HEK293T (cell line): Measurements from ENCODE around the gene RGS3.

Experiments
- BHLHE40 ChIP-seq: fragments of 450-650 bp; IDR thresholded peaks from 2 replicates; pipeline ENCODE4 v1.6.1; 2016; ENCODE audit warnings: mild to moderate bottlenecking, moderate library complexity, borderline replicate concordance
- CTBP1 ChIP-seq: fragments of 450-650 bp; IDR thresholded peaks from 2 replicates; pipeline ENCODE4 v1.6.1; 2016; ENCODE audit warnings: borderline replicate concordance
- ELF4 ChIP-seq: fragments of 450-650 bp; IDR thresholded peaks from 2 replicates; pipeline ENCODE4 v1.6.1; 2017; ENCODE audit warnings: antibody characterized with exemption
- FOXA1 ChIP-seq: fragments of 450-650 bp; IDR thresholded peaks from 2 replicates; pipeline ENCODE4 v1.6.1; 2016; ENCODE audit warnings: mild to moderate bottlenecking
- FOXK2 ChIP-seq: fragments of 450-650 bp; IDR thresholded peaks from 2 replicates; pipeline ENCODE4 v1.6.1; 2016; ENCODE audit warnings: mild to moderate bottlenecking
- HDGF ChIP-seq: fragments of 450-650 bp; IDR thresholded peaks from 2 replicates; pipeline ENCODE4 v1.6.1; 2017; ENCODE audit warnings: antibody characterized with exemption, borderline replicate concordance
- L3MBTL2 ChIP-seq: fragments of 450-650 bp; conservative IDR thresholded peaks from 2 replicates; pipeline ENCODE4 v1.6.1; 2016; ENCODE audit warnings: mild to moderate bottlenecking
- LEF1 ChIP-seq: fragments of 450-650 bp; IDR thresholded peaks from 2 replicates; pipeline ENCODE4 v1.6.1; 2017; ENCODE audit warnings: mild to moderate bottlenecking, borderline replicate concordance
- NFRKB ChIP-seq: fragments of 450-650 bp; IDR thresholded peaks from 2 replicates; pipeline ENCODE4 v1.6.1; 2016; ENCODE audit warnings: mild to moderate bottlenecking, moderate library complexity
- SP1 ChIP-seq: fragments of 450-650 bp; IDR thresholded peaks from 2 replicates; pipeline ENCODE4 v1.6.1; 2017
- SUZ12 ChIP-seq: fragments of 450-650 bp; IDR thresholded peaks from 2 replicates; pipeline ENCODE4 v1.6.1; 2016; ENCODE audit warnings: mild to moderate bottlenecking
- ZNF384 ChIP-seq: fragments of 450-650 bp; IDR thresholded peaks from 2 replicates; pipeline ENCODE4 v1.6.1; 2016
- TF ChIP-seq, protein P1 (sequence below): fragments of 450-650 bp; IDR thresholded peaks from 2 replicates; pipeline ENCODE4 v1.6.1; 2016

DNA sequence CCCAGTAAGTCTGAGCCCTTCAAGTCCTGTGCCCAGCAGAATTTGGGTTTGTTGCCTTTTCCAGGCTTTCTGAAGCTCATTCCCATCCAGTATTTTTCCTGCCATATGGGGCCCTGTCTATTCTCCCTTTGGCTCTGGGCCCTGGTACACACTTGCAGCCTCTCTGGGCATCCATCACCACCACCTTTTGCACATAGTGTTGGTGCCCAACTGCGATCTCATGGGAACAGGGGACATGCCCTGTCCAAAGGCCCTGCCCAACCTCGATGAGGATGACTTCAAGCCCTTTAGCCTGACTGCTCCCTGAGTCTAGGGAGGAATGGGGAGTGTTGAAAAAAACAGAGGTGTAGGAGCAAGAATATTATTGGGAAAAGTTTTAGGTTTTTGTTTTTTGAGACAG lies 11.5 kb downstream of the RGS3 start:
- TF ChIP-seq ELF4 = no peak
- no peak for TF ChIP-seq SUZ12
- TF ChIP-seq FOXK2 = no peak
- TF ChIP-seq ZNF384 = no peak
- TF ChIP-seq LEF1 = no peak
- TF ChIP-seq BHLHE40 = no peak
- TF ChIP-seq FOXA1 = no peak
- no peak for TF ChIP-seq NFRKB
- no peak for TF ChIP-seq CTBP1
- no peak for TF ChIP-seq L3MBTL2
- no peak for TF ChIP-seq SP1
- no peak for TF ChIP-seq HDGF
- TF ChIP-seq, protein P1, sequence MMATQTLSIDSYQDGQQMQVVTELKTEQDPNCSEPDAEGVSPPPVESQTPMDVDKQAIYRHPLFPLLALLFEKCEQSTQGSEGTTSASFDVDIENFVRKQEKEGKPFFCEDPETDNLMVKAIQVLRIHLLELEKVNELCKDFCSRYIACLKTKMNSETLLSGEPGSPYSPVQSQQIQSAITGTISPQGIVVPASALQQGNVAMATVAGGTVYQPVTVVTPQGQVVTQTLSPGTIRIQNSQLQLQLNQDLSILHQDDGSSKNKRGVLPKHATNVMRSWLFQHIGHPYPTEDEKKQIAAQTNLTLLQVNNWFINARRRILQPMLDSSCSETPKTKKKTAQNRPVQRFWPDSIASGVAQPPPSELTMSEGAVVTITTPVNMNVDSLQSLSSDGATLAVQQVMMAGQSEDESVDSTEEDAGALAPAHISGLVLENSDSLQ = no peak
